B cell (primary cell): ENCODE data around the gene TMEM18. TPM values are rescaled to one million over a fixed set of nuclear protein-coding genes. Genes with fewer than 3 reads are reported as not detected.
A peak's percentile ranks its signal among the peaks of the same experiment; 100 is the strongest.

ENCODE experiments used
- ATAC-seq: fragments of 200-7000 bp; cut with Tn5 transposase; one replicate; pipeline ENCODE4 v1.10.0; 2021; ENCODE audit warnings: low read depth, mild to moderate bottlenecking, moderate number of reproducible peaks, moderate library complexity
- CTCF ChIA-PET: fragments of 350-600 bp; sonication (Branson Sonifier 250); formaldehyde crosslinking; loops from one replicate; lab custom pipeline; 2021; ENCODE audit warnings: antibody characterized with exemption, inconsistent platforms; lab: Charles Lee
- POLR2A ChIA-PET: fragments of 350-600 bp; sonication (Branson Sonifier 250); formaldehyde crosslinking; loops from one replicate; lab custom pipeline; 2021; ENCODE audit warnings: antibody characterized with exemption; lab: Charles Lee
- DNase-seq: peaks from one replicate; pipeline ENCODE4 v3.0.0; 2013
- H2AFZ ChIP-seq: 2 replicates; pipeline ENCODE4 v1.6.1; 2012; ENCODE audit warnings: mild to moderate bottlenecking, low read depth, low read length; ENCODE audit not compliant: insufficient read depth, poor library complexity, severe bottlenecking
- H3K27ac ChIP-seq, 2 donors: 1 replicate in 1 of 2; 2 replicates in 1 of 2; pipeline ENCODE4 v1.5.1; 2012 to 2013; ENCODE audit warnings: low read length in 2 of 2, mild to moderate bottlenecking in 2 of 2, moderate library complexity in 1 of 2
- H3K27me3 ChIP-seq, 4 experiments: fragments of 200-600 bp in 1 of 4; sonication (generic) in 1 of 4; replicated peaks in 1 of 4; 1 replicate in 2 of 4; 2 replicates in 2 of 4; pipeline versions ENCODE4 v1.6.1 to v1.7.0; 2013 to 2016; ENCODE audit warnings: low read length in 3 of 4, mild to moderate bottlenecking in 2 of 4, mixed read lengths in 1 of 4, moderate library complexity in 1 of 4; ENCODE audit not compliant: insufficient read depth in 4 of 4, control insufficient read depth in 3 of 4; ENCODE audit errors: control extremely low read depth in 1 of 4
- H3K36me3 ChIP-seq, 2 experiments: replicated peaks in 1 of 2; 1 replicate in 1 of 2; 2 replicates in 1 of 2; pipeline versions ENCODE4 v1.6.1 to v1.7.1; 2013; ENCODE audit warnings: low read length in 1 of 2; ENCODE audit not compliant: insufficient read depth in 2 of 2, control insufficient read depth in 1 of 2; ENCODE audit errors: control extremely low read depth in 1 of 2, extremely low read depth in 1 of 2
- H3K4me1 ChIP-seq, 2 donors: fragments of 200-600 bp in 1 of 2; sonication (generic) in 1 of 2; 1 replicate in 1 of 2; 2 replicates in 1 of 2; pipeline versions ENCODE4 v1.5.1 to v1.6.1; 2013 to 2017; ENCODE audit warnings: low read length in 2 of 2; ENCODE audit not compliant: control insufficient read depth in 2 of 2, insufficient read depth in 2 of 2
- H3K4me2 ChIP-seq: replicated peaks from 2 replicates; pipeline ENCODE3; 2012; ENCODE audit warnings: mild to moderate bottlenecking, low read depth, low read length; ENCODE audit not compliant: poor library complexity, severe bottlenecking
- H3K4me3 ChIP-seq, 5 experiments: fragments of 200-600 bp in 1 of 5; sonication (generic) in 1 of 5; 1 replicate in 3 of 5; 2 replicates in 2 of 5; pipeline versions ENCODE4 v1.5.1 to v1.7.0; 2011 to 2016; ENCODE audit warnings: low read length in 4 of 5, mild to moderate bottlenecking in 4 of 5, low read depth in 2 of 5, control low read depth in 1 of 5, moderate library complexity in 1 of 5; ENCODE audit not compliant: insufficient read depth in 1 of 5; ENCODE audit errors: control extremely low read depth in 1 of 5, extremely low read depth in 1 of 5
- H3K79me2 ChIP-seq: fragments of 200-600 bp; sonication (generic); one replicate; pipeline ENCODE4 v1.6.0; 2016; ENCODE audit warnings: low read length; ENCODE audit not compliant: control insufficient read depth, insufficient read depth
- H3K9ac ChIP-seq: fragments of 200-600 bp; sonication (generic); 2 replicates; pipeline ENCODE4 v1.6.1; 2017; ENCODE audit warnings: mild to moderate bottlenecking, low read length, moderate library complexity
- H3K9me3 ChIP-seq, 3 donors: one replicate each; pipeline versions ENCODE4 v1.6.1 to v1.7.1; 2013; ENCODE audit warnings: low read length in 2 of 3; ENCODE audit not compliant: control insufficient read depth in 2 of 3, insufficient read depth in 1 of 3; ENCODE audit errors: control extremely low read depth in 1 of 3
- H4K20me1 ChIP-seq: 2 replicates; pipeline ENCODE4 v1.6.0; 2012; ENCODE audit warnings: mild to moderate bottlenecking, low read length; ENCODE audit not compliant: insufficient read depth, control insufficient read depth, poor library complexity, severe bottlenecking
- H3K27ac Mint-ChIP-seq: one replicate; pipeline ENCODE4 v1.8.0; 2021; ENCODE audit warnings: mixed read lengths
- H3K27me3 Mint-ChIP-seq: one replicate; pipeline ENCODE4 v1.8.0; 2021; ENCODE audit warnings: mixed read lengths
- H3K4me1 Mint-ChIP-seq: one replicate; pipeline ENCODE4 v1.8.0; 2021; ENCODE audit warnings: mixed read lengths
- H3K4me3 Mint-ChIP-seq: one replicate; pipeline ENCODE4 v1.8.0; 2021; ENCODE audit warnings: mixed read lengths
- H3K9me3 Mint-ChIP-seq: one replicate; pipeline ENCODE4 v1.8.0; 2022; ENCODE audit warnings: mixed read lengths; ENCODE audit not compliant: insufficient read depth
- EZH2 ChIP-seq: IDR thresholded peaks from 2 replicates; pipeline ENCODE4 v1.6.1; 2012; ENCODE audit warnings: borderline replicate concordance, low read depth, mild to moderate bottlenecking, moderate library complexity, low read length; ENCODE audit not compliant: insufficient read depth, poor library complexity, severe bottlenecking
- WGBS: methylation state at CpG from one replicate; pipeline ENCODE4 v1.1.5; 2013; ENCODE audit warnings: missing lambda C conversion rate; ENCODE audit not compliant: insufficient coverage; 5-methylcytosine and 5-hydroxymethylcytosine counted together
- intact Hi-C: fragments of 100-400 bp; cut with micrococcal nuclease; formaldehyde crosslinking; loops from one replicate; pipeline ENCODE4 v1.10.0; 2022
- polyA plus RNA-seq: library from polyadenylated mRNA; depleted of rRNA; stranded (reverse); fragments of >200 nt; gene quantifications from 2 replicates; pipeline ENCODE4 v1.2.3, GENCODE V29; 2012
- total RNA-seq, 2 donors: library from RNA; stranded (reverse); fragments of 120-200 nt in 1 of 2; gene quantifications; 1 replicate in 1 of 2; 2 replicates in 1 of 2; pipeline versions ENCODE4 v1.2.3 to v1.2.4, GENCODE V29; 2013 to 2022
- TF ChIP-seq, protein P1 (sequence below): fragments of 200-600 bp; IDR thresholded peaks from one replicate; pipeline ENCODE4 v1.8.0; 2022; ENCODE audit warnings: antibody characterized with exemption, mild to moderate bottlenecking

The TMEM18 gene
- total and polyA plus RNA-seq, 2 donors (not counting 1 experiment from before 2014, with no cell fraction given) = 14.4 to 38.5 TPM

DNA sequence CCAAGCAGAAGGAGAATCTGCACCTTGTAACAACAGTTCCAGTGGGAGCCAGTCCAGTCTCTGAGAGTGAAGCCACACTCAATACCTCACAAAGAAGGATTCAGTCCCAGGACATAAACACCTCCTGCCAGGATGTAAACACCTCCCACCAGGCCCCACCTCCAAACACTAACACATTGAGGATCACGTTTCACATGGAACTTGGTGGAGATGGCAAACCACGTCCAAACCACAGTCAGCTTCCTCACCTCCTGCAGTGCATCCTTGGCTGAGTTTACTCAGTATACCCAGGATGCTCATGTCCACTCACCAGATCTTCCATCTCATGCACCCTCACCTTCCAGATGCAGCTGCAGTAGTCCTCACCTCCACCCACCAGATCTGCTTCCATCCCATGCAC lies 37.8 kb upstream of the TMEM18 start:
- ChIA-PET CTCF (interaction anchor here (0.6 to 2.3 kb wide), 6 partner anchors 10 to 836 kb away, joined by 3 to 9 read pairs (median 6); no protein-coding TSS in a partner anchor), POLR2A (no interaction called here)
- no peak for DNase-seq
- Histone ChIP-seq H3K9me3 (peaks cover 0 to 1% (median 0%) of the 10 kb centered on the region in 3 donors), H3K79me2 (no peaks in the 10 kb centered on the region), H3K27ac (no peak overlapping the region), H3K27me3 (peaks cover 0 to 10% (median 6%) of the 10 kb centered on the region in 4 experiments), H3K9ac (no peak overlapping the region), H3K4me1 (peaks cover 13 to 14% of the 10 kb centered on the region in 2 donors), H3K4me2 (no peak overlapping the region), H4K20me1 (no peaks in the 10 kb centered on the region), H2AFZ (no peak overlapping the region), H3K4me3 (no peak overlapping the region), H3K36me3 (no peaks in the 10 kb centered on the region)
- Mint-ChIP-seq H3K9me3 (no peaks in the 10 kb centered on the region), H3K27ac (peak overlapping the region; percentile 3), H3K4me3 (no peak overlapping the region), H3K27me3 (peaks cover 43% of the 10 kb centered on the region), H3K4me1 (peaks cover 15% of the 10 kb centered on the region)
- 27% methylated on average over 2 of the region's 2 CpGs for WGBS
- no peak for ATAC-seq
- intact Hi-C loops = no loop called here
- TF ChIP-seq, protein P1, sequence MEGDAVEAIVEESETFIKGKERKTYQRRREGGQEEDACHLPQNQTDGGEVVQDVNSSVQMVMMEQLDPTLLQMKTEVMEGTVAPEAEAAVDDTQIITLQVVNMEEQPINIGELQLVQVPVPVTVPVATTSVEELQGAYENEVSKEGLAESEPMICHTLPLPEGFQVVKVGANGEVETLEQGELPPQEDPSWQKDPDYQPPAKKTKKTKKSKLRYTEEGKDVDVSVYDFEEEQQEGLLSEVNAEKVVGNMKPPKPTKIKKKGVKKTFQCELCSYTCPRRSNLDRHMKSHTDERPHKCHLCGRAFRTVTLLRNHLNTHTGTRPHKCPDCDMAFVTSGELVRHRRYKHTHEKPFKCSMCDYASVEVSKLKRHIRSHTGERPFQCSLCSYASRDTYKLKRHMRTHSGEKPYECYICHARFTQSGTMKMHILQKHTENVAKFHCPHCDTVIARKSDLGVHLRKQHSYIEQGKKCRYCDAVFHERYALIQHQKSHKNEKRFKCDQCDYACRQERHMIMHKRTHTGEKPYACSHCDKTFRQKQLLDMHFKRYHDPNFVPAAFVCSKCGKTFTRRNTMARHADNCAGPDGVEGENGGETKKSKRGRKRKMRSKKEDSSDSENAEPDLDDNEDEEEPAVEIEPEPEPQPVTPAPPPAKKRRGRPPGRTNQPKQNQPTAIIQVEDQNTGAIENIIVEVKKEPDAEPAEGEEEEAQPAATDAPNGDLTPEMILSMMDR = no peak
- no peak for TF ChIP-seq EZH2

DNA sequence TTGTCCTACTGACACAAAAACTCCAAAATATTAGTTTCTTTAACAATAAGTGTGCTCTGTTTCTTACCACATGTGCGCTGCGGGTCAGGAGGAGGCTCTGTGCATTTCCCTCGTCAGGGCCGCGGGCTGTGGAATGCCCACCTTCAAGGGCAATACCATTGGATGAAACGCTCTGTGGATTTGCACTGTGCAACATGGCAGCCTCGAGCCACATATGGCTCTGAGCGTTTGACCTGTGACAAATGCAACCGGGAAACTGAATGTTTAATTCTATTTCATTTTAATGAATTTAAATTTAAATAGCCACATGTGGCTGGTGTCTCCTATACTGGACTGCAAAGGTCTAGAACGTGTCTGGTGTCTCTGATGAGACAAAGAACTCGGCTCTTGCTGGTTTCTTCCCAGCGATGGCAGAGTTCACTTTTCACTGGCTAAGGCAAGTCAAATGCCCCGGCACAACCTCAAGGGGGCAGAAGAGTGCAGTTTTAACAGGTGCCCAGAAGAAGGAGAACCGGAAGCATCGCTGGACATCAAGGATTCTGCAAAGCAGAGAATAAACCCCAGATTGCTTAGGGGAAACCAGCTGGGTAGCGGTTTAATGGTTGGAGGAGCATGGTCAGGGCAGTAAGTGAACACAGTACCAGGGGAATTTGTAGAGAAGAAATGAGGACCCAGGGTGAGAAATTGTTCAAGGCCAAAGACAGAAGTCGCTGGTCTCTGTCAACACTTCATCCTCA lies 37.0 kb upstream of the TMEM18 start:
- H2AFZ ChIP-seq = peak overlapping the region; percentile 17

More for the DNA sequence above, 37.0 kb upstream of the TMEM18 start:
- DNase-seq = peak; percentile 73
- peaks cover 0 to 10% (median 6%) of the 10 kb centered on the region in 4 experiments for H3K27me3 ChIP-seq
- POLR2A ChIA-PET = no interaction called here
- H3K79me2 ChIP-seq = no peaks in the 10 kb centered on the region
- peaks cover 0 to 1% (median 0%) of the 10 kb centered on the region in 3 donors for H3K9me3 ChIP-seq
- 47% methylated on average over 15 of the region's 17 CpGs for WGBS
- intact Hi-C loops = loop anchor here (5.0 kb wide), 1 partner anchor 37 kb away; the partner anchor contains the start of gene TMEM18
- TF ChIP-seq EZH2 = no peak
- TF ChIP-seq, protein P1 = peak; percentile 71
- peaks cover 45% of the 10 kb centered on the region for H3K27me3 Mint-ChIP-seq
- H3K4me3 ChIP-seq = no peak overlapping the region
- no peak overlapping the region for H3K9ac ChIP-seq
- peaks cover 15% of the 10 kb centered on the region for H3K4me1 Mint-ChIP-seq
- H3K4me2 ChIP-seq = peak overlapping the region; percentile 44
- H3K4me1 ChIP-seq = peaks cover 13 to 14% of the 10 kb centered on the region in 2 donors
- H3K9me3 Mint-ChIP-seq = no peaks in the 10 kb centered on the region
- peak overlapping the region; percentile 21 for H3K4me3 Mint-ChIP-seq
- ATAC-seq = peak; percentile 89
- no peak overlapping the region for H3K27ac ChIP-seq
- CTCF ChIA-PET = interaction anchor here (0.6 to 1.9 kb wide), 5 partner anchors 9 to 30 kb away, joined by 3 to 9 read pairs (median 5); no protein-coding TSS in a partner anchor
- no peaks in the 10 kb centered on the region for H4K20me1 ChIP-seq
- H3K27ac Mint-ChIP-seq = peak overlapping the region; percentile 28
- H3K36me3 ChIP-seq = no peaks in the 10 kb centered on the region
